ENCODE results near the gene MORC1. TPM values are rescaled to one million over a fixed set of nuclear protein-coding genes. Genes with fewer than 3 reads are reported as not detected.
"Not testable (repeated sequence)": the region's sequence is repeated elsewhere in the genome, so short reads cannot be mapped to it uniquely, and the experiment has no call there.

The MORC1 gene
- total and polyA plus RNA-seq, 7 donors, result not detected

DNA sequence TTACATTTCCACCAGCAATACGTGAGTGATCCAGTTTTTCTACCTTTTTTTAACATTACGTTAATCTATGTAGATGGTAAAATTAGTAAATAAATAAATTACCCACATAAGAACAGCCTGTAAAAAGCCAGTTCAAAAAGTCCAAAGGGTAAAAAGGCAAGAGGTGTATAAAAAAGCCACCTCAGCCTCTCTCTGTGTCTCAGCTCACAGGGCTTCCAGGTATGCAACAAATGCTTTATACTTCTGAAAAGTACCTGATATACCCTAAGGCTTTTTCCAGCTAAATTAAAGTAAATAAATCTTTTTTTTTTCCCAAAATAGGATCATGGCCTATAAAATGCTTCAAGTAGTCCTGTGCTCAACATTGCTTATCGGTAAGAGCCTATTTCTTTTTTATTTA, 18.6 kb upstream of the MORC1 start, which contains the start of gene C3orf85:
C3orf85 (plus strand) TSS at position 197 of the 400 bp plus-strand sequence; CDS start at position 326, 129 bp downstream.
- 77 to 84% (median 78%) methylated on average over 3 of the region's 3 CpGs for WGBS, 3 donors
- intact Hi-C loops (cut with DNase I), result no loop called here
- no peak within 1 kb of the TSS for H3K4me3 ChIP-seq
- H3K36me3 ChIP-seq (ENCODE audit: insufficient read depth in 1 of 2, low read depth in 1 of 2), result no peaks in the 10 kb centered on the region
- H3K4me1 ChIP-seq, result no peaks in the 10 kb centered on the region
- DNase-seq (no peak), ATAC-seq (no peak)
- H3K9me3 ChIP-seq, result no peaks in the 10 kb centered on the region
- no peak within 1 kb of the TSS for H3K27ac ChIP-seq
- TF ChIP-seq, protein P1, sequence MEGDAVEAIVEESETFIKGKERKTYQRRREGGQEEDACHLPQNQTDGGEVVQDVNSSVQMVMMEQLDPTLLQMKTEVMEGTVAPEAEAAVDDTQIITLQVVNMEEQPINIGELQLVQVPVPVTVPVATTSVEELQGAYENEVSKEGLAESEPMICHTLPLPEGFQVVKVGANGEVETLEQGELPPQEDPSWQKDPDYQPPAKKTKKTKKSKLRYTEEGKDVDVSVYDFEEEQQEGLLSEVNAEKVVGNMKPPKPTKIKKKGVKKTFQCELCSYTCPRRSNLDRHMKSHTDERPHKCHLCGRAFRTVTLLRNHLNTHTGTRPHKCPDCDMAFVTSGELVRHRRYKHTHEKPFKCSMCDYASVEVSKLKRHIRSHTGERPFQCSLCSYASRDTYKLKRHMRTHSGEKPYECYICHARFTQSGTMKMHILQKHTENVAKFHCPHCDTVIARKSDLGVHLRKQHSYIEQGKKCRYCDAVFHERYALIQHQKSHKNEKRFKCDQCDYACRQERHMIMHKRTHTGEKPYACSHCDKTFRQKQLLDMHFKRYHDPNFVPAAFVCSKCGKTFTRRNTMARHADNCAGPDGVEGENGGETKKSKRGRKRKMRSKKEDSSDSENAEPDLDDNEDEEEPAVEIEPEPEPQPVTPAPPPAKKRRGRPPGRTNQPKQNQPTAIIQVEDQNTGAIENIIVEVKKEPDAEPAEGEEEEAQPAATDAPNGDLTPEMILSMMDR (IDR thresholded peaks at IDR 0.05), result no peak
- H3K27me3 ChIP-seq (ENCODE audit: insufficient read depth in 3 of 3, low read length in 2 of 3), result no peaks in the 10 kb centered on the region

DNA sequence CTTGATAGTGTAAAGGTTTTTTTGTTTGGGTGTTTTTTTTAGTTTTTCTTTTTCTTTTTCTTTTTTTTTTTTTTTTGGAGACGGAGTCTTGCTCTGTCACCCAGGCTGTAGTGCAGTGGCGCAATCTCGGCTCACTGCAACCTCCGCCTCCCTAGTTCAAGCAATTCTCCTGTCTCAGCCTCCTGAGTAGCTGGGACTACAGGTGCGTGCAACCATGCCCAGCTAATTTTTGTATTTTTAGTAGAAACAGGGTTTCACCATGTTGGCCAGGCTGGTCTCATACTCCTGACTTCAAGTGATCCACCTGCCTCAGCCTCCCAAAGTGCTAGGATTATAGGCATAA, 15.5 kb upstream of the MORC1 start:
- H3K27me3 ChIP-seq (ENCODE audit: insufficient read depth in 3 of 3, low read length in 2 of 3); DNase-seq; ATAC-seq; H3K4me3 ChIP-seq; H3K4me1 ChIP-seq; H3K27ac ChIP-seq; H3K36me3 ChIP-seq (ENCODE audit: insufficient read depth in 1 of 2, low read depth in 1 of 2); H3K9me3 ChIP-seq; intact Hi-C loops (cut with DNase I): not testable (repeated sequence)
- 92 to 95% (median 93%) methylated on average over 5 of the region's 5 CpGs for WGBS, 3 donors

DNA sequence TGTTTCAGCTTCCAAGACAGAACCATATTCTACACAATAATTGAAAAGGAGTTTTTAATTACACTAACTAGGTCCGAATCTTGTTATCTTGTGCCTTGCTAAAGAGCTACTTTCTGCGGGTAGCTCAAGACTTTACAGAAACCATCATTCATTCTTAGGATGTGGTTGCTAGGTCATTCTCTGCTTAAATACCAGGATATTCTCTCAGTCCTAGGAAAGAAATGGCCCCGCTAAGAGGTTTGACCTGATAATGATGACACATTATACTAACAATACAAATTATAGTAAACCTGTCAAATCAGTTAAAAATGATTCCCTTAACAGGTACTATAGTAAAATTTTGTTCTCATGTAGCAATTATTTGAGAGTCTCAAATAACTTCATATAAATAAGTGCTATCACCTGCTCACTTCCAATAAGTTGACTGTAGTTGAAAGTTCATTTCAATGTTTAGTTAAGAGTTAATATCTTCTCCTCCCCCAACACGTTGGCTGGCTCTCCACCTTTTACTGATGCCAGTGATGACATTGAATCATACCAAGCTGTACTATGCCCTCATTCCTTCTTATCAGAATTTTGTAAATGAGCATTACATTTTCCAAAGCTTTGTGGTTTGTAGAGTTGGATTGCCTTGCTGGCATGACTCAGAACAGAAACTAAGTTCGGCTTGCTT, 15.0 kb upstream of the MORC1 start:
- WGBS, 3 donors, result 76 to 82% (median 78%) methylated on average over 5 of the region's 5 CpGs
- Histone ChIP-seq H3K4me3 (no peak overlapping the region), H3K36me3 (ENCODE audit: insufficient read depth in 1 of 2, low read depth in 1 of 2) (no peaks in the 10 kb centered on the region), H3K9me3 (no peaks in the 10 kb centered on the region), H3K4me1 (no peaks in the 10 kb centered on the region), H3K27ac (no peak overlapping the region), H3K27me3 (ENCODE audit: insufficient read depth in 3 of 3, low read length in 2 of 3) (no peaks in the 10 kb centered on the region)
- no peak for DNase-seq
- intact Hi-C loops (cut with DNase I), result no loop called here
- TF ChIP-seq, protein P1 (IDR thresholded peaks at IDR 0.05), result no peak
- ATAC-seq, result no peak

DNA sequence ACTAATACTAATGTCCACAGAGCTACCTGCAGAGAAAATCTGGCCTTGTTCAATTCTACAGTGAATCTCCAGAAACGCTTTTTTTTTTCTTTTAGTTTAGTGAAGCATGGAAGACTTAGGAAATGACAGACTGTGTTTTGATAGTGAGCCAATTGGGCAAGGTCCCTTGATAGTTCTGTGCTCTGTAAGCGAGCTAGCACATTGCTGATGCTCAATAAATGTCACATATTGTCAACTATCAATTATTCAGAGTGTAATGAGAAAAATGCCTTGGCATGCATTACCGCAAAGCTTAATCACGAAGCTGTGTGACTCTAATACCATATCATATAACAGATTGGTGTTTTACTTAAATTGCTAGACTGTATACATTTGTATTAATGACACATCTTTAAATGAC, 13.3 kb upstream of the MORC1 start:
- Histone ChIP-seq H3K36me3 (ENCODE audit: insufficient read depth in 1 of 2, low read depth in 1 of 2) (no peaks in the 10 kb centered on the region), H3K27me3 (ENCODE audit: insufficient read depth in 3 of 3, low read length in 2 of 3) (no peaks in the 10 kb centered on the region), H3K4me3 (no peak overlapping the region), H3K4me1 (no peaks in the 10 kb centered on the region), H3K9me3 (no peaks in the 10 kb centered on the region), H3K27ac (no peak overlapping the region)
- DNase-seq (no peak), ATAC-seq (no peak)
- TF ChIP-seq, protein P1 (IDR thresholded peaks at IDR 0.05), result no peak
- intact Hi-C loops (cut with DNase I), result no loop called here
- WGBS, 3 donors, result 24 to 39% (median 29%) methylated on average over 4 of the region's 4 CpGs

DNA sequence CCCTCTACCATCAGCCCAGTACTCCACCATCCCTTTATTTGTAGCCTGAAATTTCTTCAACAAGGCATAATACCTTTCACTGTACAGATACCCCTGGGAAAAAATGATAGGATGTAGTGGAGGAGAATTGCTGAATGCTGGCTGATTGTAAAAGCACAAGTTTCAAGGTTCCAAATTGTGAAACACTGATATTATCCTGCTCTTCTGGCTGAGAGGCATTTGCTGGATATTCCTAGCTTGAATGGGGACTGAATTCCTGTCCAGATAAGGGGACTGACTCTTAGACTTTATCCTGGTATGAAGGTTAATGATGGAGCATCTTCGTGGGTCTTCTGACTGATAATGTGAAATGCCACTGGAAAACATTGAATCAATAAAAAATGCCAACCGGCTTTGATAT, 9.6 kb upstream of the MORC1 start:
- no peak for DNase-seq
- Histone ChIP-seq H3K27ac (no peak overlapping the region), H3K4me3 (no peak overlapping the region), H3K36me3 (ENCODE audit: insufficient read depth in 1 of 2, low read depth in 1 of 2) (no peaks in the 10 kb centered on the region), H3K27me3 (ENCODE audit: insufficient read depth in 3 of 3, low read length in 2 of 3) (no peaks in the 10 kb centered on the region), H3K9me3 (no peaks in the 10 kb centered on the region), H3K4me1 (no peaks in the 10 kb centered on the region)
- TF ChIP-seq, protein P1 (IDR thresholded peaks at IDR 0.05), result no peak
- WGBS, 3 donors, result 53 to 84% (median 78%) methylated on average over 2 of the region's 2 CpGs
- ATAC-seq, result no peak
- intact Hi-C loops (cut with DNase I), result no loop called here
